Loucy (cell line): ENCODE data around the gene MED1.

Source experiments
- CTCF ChIP-seq: fragments of 200-600 bp; sonication (generic); conservative IDR thresholded peaks from 2 replicates; pipeline ENCODE4 v1.5.1; 2014; ENCODE audit warnings: mild to moderate bottlenecking, antibody characterized with exemption, low read length
- EZH2phosphoT487 ChIP-seq: fragments of 200-600 bp; IDR thresholded peaks from 2 replicates; pipeline ENCODE4 v1.6.1; 2018; ENCODE audit warnings: antibody characterized with exemption, mild to moderate bottlenecking, moderate library complexity, borderline replicate concordance

DNA sequence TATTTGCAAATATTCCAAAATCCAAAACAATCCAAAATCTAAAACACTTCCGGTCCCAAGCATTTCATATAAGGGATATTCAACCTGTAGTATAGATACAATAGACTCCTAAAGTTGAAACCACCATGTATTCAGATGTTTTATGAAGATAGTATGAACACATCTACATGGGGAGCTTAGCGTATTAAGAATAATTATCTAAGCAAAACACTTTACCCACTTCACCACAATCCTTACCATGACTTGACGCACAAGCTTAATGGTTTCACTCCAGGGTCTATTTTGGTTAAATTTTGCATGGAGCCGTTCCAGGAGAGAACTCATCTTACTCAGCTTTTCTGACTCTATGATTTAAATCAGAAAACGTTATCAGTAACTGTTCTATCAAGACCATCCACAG, 3.5 kb downstream of the MED1 start:
- TF ChIP-seq EZH2phosphoT487 (no peak), CTCF (no peak)
